ENCODE results near the gene GHITM.

DNA sequence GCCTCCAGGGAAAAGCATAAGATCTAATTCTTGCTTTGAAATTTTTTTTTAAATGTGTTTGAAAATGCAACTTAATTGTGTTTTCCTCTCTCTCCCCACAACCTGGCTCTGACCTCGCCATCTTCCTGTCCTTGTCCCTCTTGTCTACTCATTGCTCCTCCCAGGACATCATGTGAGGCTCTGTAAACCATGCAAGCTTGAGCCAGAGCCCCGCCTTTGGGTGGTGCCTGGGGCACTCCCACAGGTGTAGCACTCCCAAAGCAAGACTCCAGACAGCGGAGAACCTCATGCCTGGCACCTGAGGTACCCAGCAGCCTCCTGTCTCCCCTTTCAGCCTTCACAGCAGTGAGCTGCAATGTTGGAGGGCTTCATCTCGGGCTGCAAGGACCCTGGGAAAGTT is 45.2 kb downstream of the GHITM start:
- TF ChIP-seq POLR2A (IDR thresholded peaks at IDR 0.05; ENCODE audit: low read length) (no peak), GATA1 (IDR thresholded peaks at IDR 0.05; ENCODE audit: low read depth, low read length) (no peak)

All from erythroblast (primary cell).